KOPT-K1 (cell line): ENCODE measurements around the gene TCEA3.

ENCODE experiments used
- H3K27ac ChIP-seq: fragments of 200-600 bp; sonication (generic); 2 replicates; pipeline ENCODE4 v1.5.1; 2016; ENCODE audit warnings: antibody characterized with exemption, mild to moderate bottlenecking, low read depth, low read length; ENCODE audit not compliant: poor library complexity, severe bottlenecking
- H3K36me3 ChIP-seq: fragments of 200-600 bp; sonication (generic); 2 replicates; pipeline ENCODE4 v1.5.1; 2017; ENCODE audit warnings: antibody characterized with exemption, mild to moderate bottlenecking, low read length, moderate library complexity; ENCODE audit not compliant: insufficient read depth
- H3K9me3 ChIP-seq: fragments of 200-600 bp; sonication (generic); 2 replicates; pipeline ENCODE4 v1.5.1; 2017; ENCODE audit warnings: antibody characterized with exemption, low read length, mild to moderate bottlenecking; ENCODE audit not compliant: insufficient read depth, poor library complexity, severe bottlenecking

Gene TCEA3

GRCh38 chr1:23453455-23454000, 29.0 kb upstream of the TCEA3 start:
- H3K9me3 ChIP-seq = no peaks in the 10 kb centered on the region
- no peak overlapping the region for H3K27ac ChIP-seq
- H3K36me3 ChIP-seq = no peaks in the 10 kb centered on the region

GRCh38 chr1:23452011-23452411, 27.5 kb upstream of the TCEA3 start:
- no peaks in the 10 kb centered on the region for H3K36me3 ChIP-seq
- no peak overlapping the region for H3K27ac ChIP-seq

GRCh38 chr1:23451441-23451840, 26.9 kb upstream of the TCEA3 start:
- H3K9me3 ChIP-seq = no peaks in the 10 kb centered on the region
- no peaks in the 10 kb centered on the region for H3K36me3 ChIP-seq
- no peak overlapping the region for H3K27ac ChIP-seq

More at GRCh38 chr1:23452011-23452411, 27.5 kb upstream of the TCEA3 start:
- no peaks in the 10 kb centered on the region for H3K9me3 ChIP-seq

GRCh38 chr1:23450894-23451293, 26.3 kb upstream of the TCEA3 start:
- Histone ChIP-seq H3K27ac (no peak overlapping the region), H3K9me3 (no peaks in the 10 kb centered on the region), H3K36me3 (no peaks in the 10 kb centered on the region)

GRCh38 chr1:23449958-23450357, 25.4 kb upstream of the TCEA3 start:
- no peaks in the 10 kb centered on the region for H3K9me3 ChIP-seq
- H3K27ac ChIP-seq = no peak overlapping the region
- H3K36me3 ChIP-seq = no peaks in the 10 kb centered on the region

- no peak overlapping the region for H3K27ac ChIP-seq
- no peaks in the 10 kb centered on the region for H3K9me3 ChIP-seq
- no peaks in the 10 kb centered on the region for H3K36me3 ChIP-seq
Measured at GRCh38 chr1:23449306-23449705, 24.8 kb upstream of the TCEA3 start.

GRCh38 chr1:23448846-23449245, 24.3 kb upstream of the TCEA3 start:
- no peaks in the 10 kb centered on the region for H3K36me3 ChIP-seq
- no peak overlapping the region for H3K27ac ChIP-seq

GRCh38 chr1:23446661-23447310, 22.2 kb upstream of the TCEA3 start:
- Histone ChIP-seq H3K36me3 (no peaks in the 10 kb centered on the region), H3K9me3 (no peaks in the 10 kb centered on the region), H3K27ac (no peak overlapping the region)

More at GRCh38 chr1:23448846-23449245, 24.3 kb upstream of the TCEA3 start:
- no peaks in the 10 kb centered on the region for H3K9me3 ChIP-seq

- Histone ChIP-seq H3K9me3 (no peaks in the 10 kb centered on the region), H3K27ac (no peak overlapping the region), H3K36me3 (no peaks in the 10 kb centered on the region)
Measured at GRCh38 chr1:23444596-23445390, 20.2 kb upstream of the TCEA3 start.

GRCh38 chr1:23444104-23444533, 19.6 kb upstream of the TCEA3 start:
- no peak overlapping the region for H3K27ac ChIP-seq
- no peaks in the 10 kb centered on the region for H3K9me3 ChIP-seq
- H3K36me3 ChIP-seq = no peaks in the 10 kb centered on the region

- H3K27ac ChIP-seq = no peak overlapping the region
- H3K9me3 ChIP-seq = no peaks in the 10 kb centered on the region
- no peaks in the 10 kb centered on the region for H3K36me3 ChIP-seq
Measured at GRCh38 chr1:23442751-23443150, 18.2 kb upstream of the TCEA3 start.

GRCh38 chr1:23441446-23442148, 17.0 kb upstream of the TCEA3 start:
- Histone ChIP-seq H3K27ac (no peak overlapping the region), H3K36me3 (no peaks in the 10 kb centered on the region), H3K9me3 (no peaks in the 10 kb centered on the region)

GRCh38 chr1:23438545-23438944, 14.0 kb upstream of the TCEA3 start:
- Histone ChIP-seq H3K27ac (no peak overlapping the region), H3K36me3 (no peaks in the 10 kb centered on the region)

GRCh38 chr1:23437355-23437664, 12.8 kb upstream of the TCEA3 start:
- Histone ChIP-seq H3K36me3 (no peaks in the 10 kb centered on the region), H3K9me3 (no peaks in the 10 kb centered on the region), H3K27ac (no peak overlapping the region)

More at GRCh38 chr1:23438545-23438944, 14.0 kb upstream of the TCEA3 start:
- no peaks in the 10 kb centered on the region for H3K9me3 ChIP-seq
